ENCODE data around the gene NUDT4. TPM values are rescaled to one million over a fixed set of nuclear protein-coding genes. Genes with fewer than 3 reads are reported as not detected.

The NUDT4 gene
- total and polyA plus RNA-seq, 2 of the 13 experiments (the other 11 are each of a cell fraction or from before 2014, with no cell fraction given), result 37.3 to 70.1 TPM

- peak; percentile 43; the same call in 1 of the 2 replicates for TF ChIP-seq SP2 (CRISPR knock-in tag; IDR thresholded peaks at IDR 0.05)
- peak; percentile 58; the same call in 1 of the 2 replicates for TF ChIP-seq ZSCAN21 (CRISPR knock-in tag; IDR thresholded peaks at IDR 0.05; ENCODE audit: borderline replicate concordance)
- peak; percentile 53; the same call in 1 of the 2 replicates for TF ChIP-seq CBFB (CRISPR knock-in tag; IDR thresholded peaks at IDR 0.05)
- TF ChIP-seq HOXA7 (CRISPR knock-in tag; IDR thresholded peaks at IDR 0.05), result no peak
- 0 out of 2 replicates have a peak, but pooled peaks have one; percentile 48 for TF ChIP-seq ZNF589 (CRISPR knock-in tag; conservative IDR thresholded peaks at IDR 0.05)
- 0 out of 2 replicates have a peak, but pooled peaks have one; percentile 58 for TF ChIP-seq ZNF83 (CRISPR knock-in tag; IDR thresholded peaks at IDR 0.05; ENCODE audit: borderline replicate concordance)
- no peak; the same call in 1 of the 2 replicates for TF ChIP-seq ZNF784 (CRISPR knock-in tag; IDR thresholded peaks at IDR 0.05; ENCODE audit: borderline replicate concordance)
- no peak for TF ChIP-seq ZBTB37 (CRISPR knock-in tag; IDR thresholded peaks at IDR 0.05)
- peak; percentile 77; the same call in 1 of the 2 replicates for TF ChIP-seq POGK (CRISPR knock-in tag; conservative IDR thresholded peaks at IDR 0.05)
- TF ChIP-seq TGIF2 (CRISPR knock-in tag; IDR thresholded peaks at IDR 0.05), result peak; percentile 61; the same call in 1 of the 2 replicates
- TF ChIP-seq ZNF143 (CRISPR knock-in tag; IDR thresholded peaks at IDR 0.05), result peak; percentile 96
- no peak for TF ChIP-seq SNRNP70 (IDR thresholded peaks at IDR 0.05; ENCODE audit: low read depth, low read length)
- no peak for TF ChIP-seq ZNF276 (CRISPR knock-in tag; IDR thresholded peaks at IDR 0.05; ENCODE audit: low read depth)
- peak; percentile 78; the same call in 1 of the 2 replicates for TF ChIP-seq NFE2L1 (CRISPR knock-in tag; IDR thresholded peaks at IDR 0.05; ENCODE audit: borderline replicate concordance)
- no peak for TF ChIP-seq CEBPZ (IDR thresholded peaks at IDR 0.05; ENCODE audit: low read length)
- TF ChIP-seq DPF2 (CRISPR knock-in tag; IDR thresholded peaks at IDR 0.05; ENCODE audit: borderline replicate concordance, low read depth), result no peak
- 0 out of 2 replicates have a peak, but pooled peaks have one; percentile 52 for TF ChIP-seq MXD4 (CRISPR knock-in tag; IDR thresholded peaks at IDR 0.05)
These were observed 64.1 kb downstream of the NUDT4 start, which contains the start of gene UBE2N (continued) for GRCh38 chr12:93441617-93442410.

All from HepG2 (cell line).